Mesenchymal stem cell (in vitro differentiated cells and primary cell): ENCODE data around the gene C19orf47.

Experiments used
- DNase-seq: peaks from one replicate; pipeline ENCODE4 v3.0.0-alpha.2; 2013
- H2AFZ ChIP-seq: one replicate; pipeline ENCODE4 v1.6.1; 2013; ENCODE audit warnings: low read depth, mild to moderate bottlenecking, control low read depth, inconsistent platforms, low read length, moderate library complexity
- H2AK5ac ChIP-seq: 2 replicates; pipeline ENCODE4 v1.6.1; 2013; ENCODE audit warnings: low read length, moderate library complexity, mild to moderate bottlenecking, inconsistent platforms; ENCODE audit not compliant: severe bottlenecking
- H2BK120ac ChIP-seq: one replicate; pipeline ENCODE4 v1.6.1; 2013; ENCODE audit warnings: low read depth, mild to moderate bottlenecking, inconsistent platforms, low read length, moderate library complexity
- H2BK12ac ChIP-seq, 2 experiments: one replicate each; pipeline ENCODE4 v1.6.1; 2013; ENCODE audit warnings: inconsistent platforms in 2 of 2, low read length in 2 of 2, mild to moderate bottlenecking in 2 of 2, moderate library complexity in 2 of 2, control low read depth in 1 of 2
- H2BK15ac ChIP-seq: one replicate; pipeline ENCODE4 v1.6.1; 2013; ENCODE audit warnings: mild to moderate bottlenecking, low read depth, inconsistent platforms; ENCODE audit not compliant: poor library complexity, severe bottlenecking
- H2BK5ac ChIP-seq: 2 replicates; pipeline ENCODE4 v1.6.1; 2013; ENCODE audit warnings: low read depth, mild to moderate bottlenecking, low read length, control low read depth, inconsistent platforms; ENCODE audit not compliant: poor library complexity, severe bottlenecking
- H3K14ac ChIP-seq, 2 experiments: one replicate each; pipeline ENCODE4 v1.6.1; 2013; ENCODE audit warnings: inconsistent platforms in 2 of 2, low read length in 2 of 2, control low read depth in 1 of 2, mild to moderate bottlenecking in 1 of 2, moderate library complexity in 1 of 2
- H3K18ac ChIP-seq, 2 experiments: one replicate each; pipeline ENCODE4 v1.6.1; 2013; ENCODE audit warnings: inconsistent platforms in 2 of 2, low read length in 2 of 2, control low read depth in 1 of 2, low read depth in 1 of 2, mild to moderate bottlenecking in 1 of 2
- H3K23ac ChIP-seq, 2 experiments: one replicate each; pipeline ENCODE4 v1.6.1; 2013; ENCODE audit warnings: inconsistent platforms in 2 of 2, low read length in 2 of 2, mild to moderate bottlenecking in 2 of 2, moderate library complexity in 2 of 2, control low read depth in 1 of 2
- H3K27ac ChIP-seq: 2 replicates; pipeline ENCODE4 v1.5.1; 2013; ENCODE audit warnings: mild to moderate bottlenecking, moderate library complexity, low read length, control low read depth, inconsistent platforms; ENCODE audit not compliant: poor library complexity, severe bottlenecking
- H3K27me3 ChIP-seq, 2 experiments: 2 replicates each; pipeline versions ENCODE4 v1.6.1 to v1.7.0; 2013; ENCODE audit warnings: low read length in 2 of 2, mild to moderate bottlenecking in 2 of 2, moderate library complexity in 2 of 2, control low read depth in 1 of 2, inconsistent platforms in 1 of 2; ENCODE audit not compliant: control insufficient read depth in 1 of 2, insufficient read depth in 1 of 2
- H3K36me3 ChIP-seq, 2 experiments: 2 replicates each; pipeline versions ENCODE4 v1.6.1 to v1.7.0; 2013; ENCODE audit warnings: low read length in 2 of 2, control low read depth in 1 of 2, inconsistent platforms in 1 of 2, low read depth in 1 of 2, mild to moderate bottlenecking in 1 of 2; ENCODE audit not compliant: insufficient read depth in 2 of 2, control insufficient read depth in 1 of 2
- H3K4ac ChIP-seq, 2 experiments: one replicate each; pipeline ENCODE4 v1.6.1; 2013; ENCODE audit warnings: inconsistent platforms in 2 of 2, low read length in 2 of 2, mild to moderate bottlenecking in 2 of 2, moderate library complexity in 2 of 2, control low read depth in 1 of 2, low read depth in 1 of 2
- H3K4me1 ChIP-seq: 2 replicates; pipeline ENCODE4 v1.6.1; 2013; ENCODE audit warnings: low read depth, low read length, control low read depth; ENCODE audit not compliant: control insufficient read depth, insufficient read depth
- H3K4me2 ChIP-seq: 2 replicates; pipeline ENCODE4 v1.6.1; 2013; ENCODE audit warnings: low read length, mild to moderate bottlenecking, inconsistent platforms; ENCODE audit not compliant: poor library complexity, severe bottlenecking
- H3K4me3 ChIP-seq, 2 experiments: 2 replicates each; pipeline versions ENCODE4 v1.5.1 to v1.7.0; 2013; ENCODE audit warnings: low read length in 2 of 2, mild to moderate bottlenecking in 2 of 2, control low read depth in 1 of 2, low read depth in 1 of 2; ENCODE audit not compliant: insufficient read depth in 1 of 2
- H3K79me1 ChIP-seq: replicated peaks from 2 replicates; pipeline ENCODE4 v1.6.1; 2013; ENCODE audit warnings: mild to moderate bottlenecking, control low read depth, low read length, inconsistent platforms; ENCODE audit not compliant: poor library complexity, severe bottlenecking
- H3K9ac ChIP-seq: 2 replicates; pipeline ENCODE4 v1.7.0; 2013; ENCODE audit warnings: mild to moderate bottlenecking, low read length, moderate library complexity
- H3K9me3 ChIP-seq: 2 replicates; pipeline ENCODE4 v1.7.0; 2013; ENCODE audit warnings: mild to moderate bottlenecking, low read length; ENCODE audit not compliant: control insufficient read depth
- H4K8ac ChIP-seq: one replicate; pipeline ENCODE4 v1.6.1; 2013; ENCODE audit warnings: inconsistent platforms, mild to moderate bottlenecking, low read length, moderate library complexity
- H4K91ac ChIP-seq: one replicate; pipeline ENCODE4 v1.6.1; 2013; ENCODE audit warnings: mild to moderate bottlenecking, low read length, inconsistent platforms
- WGBS: methylation state at CpG from one replicate; pipeline ENCODE4 v1.1.7; 2013; ENCODE audit warnings: mixed read lengths; 5-methylcytosine and 5-hydroxymethylcytosine counted together

Gene C19orf47

DNA sequence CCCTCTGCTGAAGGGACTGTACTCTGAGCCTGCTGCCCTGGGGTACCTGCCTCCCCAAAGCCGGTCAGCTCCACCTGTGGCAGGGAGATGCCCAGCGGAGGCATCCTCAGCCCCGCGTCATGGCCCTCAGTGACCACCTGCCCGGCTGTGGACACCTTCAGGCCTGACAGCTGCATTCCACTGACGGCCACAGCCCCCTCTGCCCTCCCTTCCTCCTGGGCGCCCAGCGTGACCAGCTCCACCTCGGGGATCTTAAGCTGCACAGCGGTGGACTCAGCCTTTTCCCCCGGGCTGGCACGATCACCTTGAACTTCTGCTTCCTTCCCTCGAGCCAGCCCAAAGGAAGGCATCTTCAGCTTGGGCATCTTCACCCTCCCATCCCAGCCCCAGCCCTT is 46.6 kb upstream of the C19orf47 start:
- 85% methylated on average over 12 of the region's 13 CpGs for WGBS

DNA sequence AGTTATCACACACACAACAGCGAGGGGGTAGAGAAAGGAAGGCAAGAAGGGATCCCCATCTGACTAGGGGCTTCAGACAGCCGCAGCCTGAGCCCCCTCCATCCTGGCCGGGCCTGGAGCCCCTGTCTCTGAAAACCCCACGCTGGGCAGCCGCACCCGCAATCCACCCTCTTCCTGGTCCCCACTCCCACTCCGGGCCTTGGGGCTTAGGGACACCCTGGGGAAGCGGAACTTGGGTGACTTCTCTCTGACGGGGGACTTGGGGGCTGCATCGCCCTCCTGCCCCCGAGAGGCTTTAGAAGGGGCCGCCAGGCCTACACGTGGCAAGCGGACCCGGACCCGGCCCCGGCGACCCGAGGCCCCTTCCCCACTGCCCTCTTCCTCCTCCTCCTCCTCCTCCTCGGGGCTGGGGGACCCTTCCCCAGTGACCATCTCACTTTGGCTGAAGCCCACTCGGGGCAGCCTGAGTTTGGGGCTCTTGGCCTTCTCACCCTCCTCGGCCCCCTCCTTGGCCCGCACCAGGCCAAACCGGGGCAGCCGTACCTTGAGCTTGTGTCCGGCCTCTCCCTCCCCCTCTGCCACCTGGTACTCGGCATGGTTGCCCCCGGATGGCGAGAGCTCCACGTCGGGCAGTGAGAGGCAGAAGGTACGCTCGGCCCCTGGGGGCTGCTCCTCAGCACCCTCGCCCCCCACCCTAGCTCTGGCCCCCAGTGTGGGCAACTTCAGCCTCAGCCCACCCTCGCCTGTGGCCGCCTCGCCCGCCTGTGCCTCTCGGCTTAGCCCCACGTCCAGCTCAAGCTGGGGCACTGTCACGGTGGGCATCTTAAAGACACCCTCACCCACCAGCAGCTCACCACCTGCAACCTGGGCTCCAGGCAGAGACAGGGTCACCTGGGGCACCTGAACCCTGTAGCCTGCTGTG is 46.0 kb upstream of the C19orf47 start:
- no peak for DNase-seq
- H2BK12ac ChIP-seq = no peak overlapping the region
- peaks cover 2 to 10% of the 10 kb centered on the region in 2 experiments for H3K27me3 ChIP-seq
- no peak overlapping the region for H3K4me2 ChIP-seq
- H3K79me1 ChIP-seq = no peaks in the 10 kb centered on the region
- H3K36me3 ChIP-seq = peaks cover 0 to 13% of the 10 kb centered on the region in 2 experiments
- peak overlapping the region; percentile 30 for H4K91ac ChIP-seq
- no peak overlapping the region for H3K23ac ChIP-seq
- H2BK5ac ChIP-seq = no peak overlapping the region
- no peak overlapping the region for H3K4me3 ChIP-seq
- peaks cover 10% of the 10 kb centered on the region for H3K4me1 ChIP-seq
- no peak overlapping the region for H2AK5ac ChIP-seq
- WGBS = 92% methylated on average over 41 of the region's 41 CpGs
- H2AFZ ChIP-seq = no peak overlapping the region
- peak overlapping the region; percentile 36 for H4K8ac ChIP-seq
- H3K27ac ChIP-seq = no peak overlapping the region
- H2BK120ac ChIP-seq = no peak overlapping the region
- peak overlapping the region; percentile 16 for H2BK15ac ChIP-seq
- H3K9ac ChIP-seq = no peak overlapping the region
- no peak overlapping the region for H3K14ac ChIP-seq
- H3K9me3 ChIP-seq = no peaks in the 10 kb centered on the region
- no peak overlapping the region for H3K4ac ChIP-seq
- no peak overlapping the region for H3K18ac ChIP-seq

More for the DNA sequence above, 46.6 kb upstream of the C19orf47 start:
- no peaks in the 10 kb centered on the region for H3K79me1 ChIP-seq
- H3K18ac ChIP-seq = no peak overlapping the region
- H2AK5ac ChIP-seq = no peak overlapping the region
- H3K36me3 ChIP-seq = peaks cover 0 to 13% of the 10 kb centered on the region in 2 experiments
- H3K27me3 ChIP-seq = peaks cover 2 to 10% of the 10 kb centered on the region in 2 experiments
- H2BK120ac ChIP-seq = no peak overlapping the region
- no peak overlapping the region for H3K23ac ChIP-seq
- peak overlapping the region; percentile 9 for H4K91ac ChIP-seq
- no peak overlapping the region for H3K4me2 ChIP-seq
- H2AFZ ChIP-seq = no peak overlapping the region
- no peak overlapping the region for H3K4ac ChIP-seq
- no peak overlapping the region for H3K9ac ChIP-seq
- no peak overlapping the region for H2BK5ac ChIP-seq
- peaks cover 10% of the 10 kb centered on the region for H3K4me1 ChIP-seq
- no peak overlapping the region for H3K4me3 ChIP-seq
- DNase-seq = no peak
- no peaks in the 10 kb centered on the region for H3K9me3 ChIP-seq
- no peak overlapping the region for H3K14ac ChIP-seq
- no peak overlapping the region for H2BK15ac ChIP-seq
- no peak overlapping the region for H4K8ac ChIP-seq
- H3K27ac ChIP-seq = no peak overlapping the region
- H2BK12ac ChIP-seq = no peak overlapping the region

DNA sequence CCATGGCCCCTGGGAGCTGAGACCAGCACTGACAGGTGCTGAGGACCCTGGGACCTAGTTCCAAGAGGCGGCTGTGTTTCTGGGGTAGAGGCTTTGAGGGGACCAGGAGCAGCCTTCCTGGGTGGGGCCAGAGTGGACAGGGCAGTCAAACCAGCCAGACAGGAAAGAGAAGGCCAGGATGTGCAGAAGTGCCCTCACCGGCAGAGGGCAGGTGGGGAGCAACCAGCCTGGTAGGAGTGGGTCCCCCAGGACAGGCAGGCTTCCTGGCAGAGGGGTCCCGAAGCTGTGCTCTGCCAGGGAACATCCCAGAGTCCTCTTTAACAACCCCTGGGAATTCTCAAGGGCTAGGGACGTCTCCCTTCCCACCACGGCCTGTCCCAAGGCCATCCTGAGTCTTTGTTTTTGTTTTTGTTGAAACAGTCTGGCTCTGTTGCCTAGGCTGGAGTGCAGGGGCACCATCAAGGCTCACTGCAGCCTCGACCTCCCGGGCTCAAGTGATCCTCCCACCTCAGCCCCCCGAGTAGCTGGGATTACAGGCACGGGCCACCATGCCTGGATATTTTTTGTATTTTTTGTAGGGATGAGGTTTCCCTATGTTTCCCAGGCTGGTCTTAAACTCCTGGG is 44.8 kb upstream of the C19orf47 start:
- 66% methylated on average over 9 of the region's 9 CpGs for WGBS

DNA sequence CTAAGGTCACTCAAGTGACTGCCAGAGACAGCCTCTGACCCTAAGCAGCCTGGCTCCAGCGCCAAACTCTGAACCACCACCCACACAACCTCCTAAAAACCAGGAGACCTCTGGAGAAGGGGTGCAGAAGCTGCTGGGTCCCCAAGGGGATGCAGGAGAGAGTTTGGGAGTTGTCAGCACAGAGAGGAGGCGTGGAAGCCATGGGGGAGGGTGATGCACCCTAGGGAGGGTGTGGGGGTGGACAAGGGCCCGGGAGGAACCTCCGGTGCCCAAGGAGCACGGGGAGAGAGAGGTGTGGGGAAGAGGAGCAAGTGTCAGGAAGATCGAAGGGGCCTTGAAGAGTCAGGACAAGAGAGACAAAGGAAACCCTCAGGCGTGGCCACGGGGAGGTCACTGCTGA is 43.9 kb upstream of the C19orf47 start:
- Histone ChIP-seq H3K36me3 (peaks cover 0 to 2% of the 10 kb centered on the region in 2 experiments), H4K8ac (peak overlapping the region; percentile 7), H3K23ac (no peak overlapping the region), H3K27ac (no peak overlapping the region), H3K18ac (no peak overlapping the region), H3K27me3 (peaks cover 2 to 10% of the 10 kb centered on the region in 2 experiments), H3K4me3 (no peak overlapping the region), H2BK5ac (no peak overlapping the region), H4K91ac (no peak overlapping the region), H2BK15ac (no peak overlapping the region), H3K9ac (no peak overlapping the region), H3K4me2 (no peak overlapping the region), H2AK5ac (no peak overlapping the region), H3K14ac (no peak overlapping the region), H3K9me3 (no peaks in the 10 kb centered on the region), H3K4ac (no peak overlapping the region), H2AFZ (no peak overlapping the region), H3K4me1 (peaks cover 7% of the 10 kb centered on the region), H2BK120ac (no peak overlapping the region), H2BK12ac (no peak overlapping the region), H3K79me1 (no peaks in the 10 kb centered on the region)
- no peak for DNase-seq
- 84% methylated on average over 8 of the region's 8 CpGs for WGBS

More for the DNA sequence above, 44.8 kb upstream of the C19orf47 start:
- Histone ChIP-seq H3K9ac (no peak overlapping the region), H3K14ac (no peak overlapping the region), H3K23ac (no peak overlapping the region), H3K4me3 (no peak overlapping the region), H4K8ac (no peak overlapping the region), H3K27me3 (peaks cover 2 to 10% of the 10 kb centered on the region in 2 experiments), H3K18ac (no peak overlapping the region), H2BK5ac (no peak overlapping the region), H2AFZ (no peak overlapping the region), H4K91ac (no peak overlapping the region), H2AK5ac (no peak overlapping the region), H3K27ac (no peak overlapping the region), H3K79me1 (no peaks in the 10 kb centered on the region), H2BK12ac (no peak overlapping the region), H3K9me3 (no peaks in the 10 kb centered on the region), H3K36me3 (peaks cover 0 to 7% of the 10 kb centered on the region in 2 experiments), H3K4me1 (peaks cover 7% of the 10 kb centered on the region), H2BK15ac (no peak overlapping the region), H2BK120ac (no peak overlapping the region), H3K4me2 (no peak overlapping the region), H3K4ac (no peak overlapping the region)
- no peak for DNase-seq
